ENCODE data around the gene RDH11.
"Not testable (repeated sequence)": the region's sequence is repeated elsewhere in the genome, so short reads cannot be mapped to it uniquely, and the experiment has no call there.

Gene RDH11

GRCh38 chr14:67703997-67704396, 8.4 kb upstream of the RDH11 start:
- DNase-seq (ENCODE audit: low spot score) = no peak

DNA sequence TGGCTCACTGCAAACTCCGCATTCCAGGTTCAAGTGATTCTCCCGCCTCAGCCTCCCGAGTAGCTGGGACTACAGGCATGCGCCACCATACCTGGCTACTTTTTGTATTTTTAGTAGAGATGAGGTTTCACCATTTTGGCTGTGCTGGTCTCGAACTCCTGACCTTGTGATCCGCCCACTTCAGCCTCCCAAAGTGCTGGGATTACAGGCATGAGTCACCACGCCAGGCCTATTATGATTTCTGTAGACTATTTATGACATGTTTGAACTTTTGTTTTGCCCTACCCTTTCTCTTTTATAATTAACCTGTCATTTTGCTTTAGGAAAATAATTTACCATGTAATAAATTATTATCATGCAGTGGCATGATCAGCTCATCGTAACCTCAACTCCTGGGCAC, 5.9 kb upstream of the RDH11 start, which contains the start of gene RDH12:
RDH12 (plus strand) TSS at position 395 of the 400 bp plus-strand sequence. CDS start 20,757 bp downstream, outside the sequence.
- not testable (repeated sequence) for DNase-seq (ENCODE audit: low spot score)

GRCh38 chr14:67698179-67698578, 2.6 kb upstream of the RDH11 start:
- no peak for DNase-seq (ENCODE audit: low spot score)

DNA sequence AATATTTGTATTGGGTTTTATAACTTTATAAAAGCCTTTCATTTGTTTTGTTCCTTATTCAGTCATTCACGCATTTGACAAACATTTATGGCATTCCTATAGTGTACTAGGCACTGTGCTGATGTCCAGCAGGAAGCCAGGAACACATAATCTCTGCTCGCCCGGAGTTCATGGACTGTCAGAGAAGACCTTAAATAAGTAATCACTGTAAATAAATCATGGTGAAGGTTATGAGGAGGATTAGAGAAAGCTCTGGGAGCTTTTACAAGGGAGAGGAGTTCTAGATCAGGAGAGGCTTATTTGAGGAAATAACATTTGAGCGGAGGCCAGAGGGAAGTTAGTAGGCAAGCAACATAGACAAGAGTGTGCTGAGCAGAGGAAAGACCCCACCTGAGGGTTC, 1.4 kb upstream of the RDH11 start:
- DNase-seq (ENCODE audit: low spot score) = no peak

DNA sequence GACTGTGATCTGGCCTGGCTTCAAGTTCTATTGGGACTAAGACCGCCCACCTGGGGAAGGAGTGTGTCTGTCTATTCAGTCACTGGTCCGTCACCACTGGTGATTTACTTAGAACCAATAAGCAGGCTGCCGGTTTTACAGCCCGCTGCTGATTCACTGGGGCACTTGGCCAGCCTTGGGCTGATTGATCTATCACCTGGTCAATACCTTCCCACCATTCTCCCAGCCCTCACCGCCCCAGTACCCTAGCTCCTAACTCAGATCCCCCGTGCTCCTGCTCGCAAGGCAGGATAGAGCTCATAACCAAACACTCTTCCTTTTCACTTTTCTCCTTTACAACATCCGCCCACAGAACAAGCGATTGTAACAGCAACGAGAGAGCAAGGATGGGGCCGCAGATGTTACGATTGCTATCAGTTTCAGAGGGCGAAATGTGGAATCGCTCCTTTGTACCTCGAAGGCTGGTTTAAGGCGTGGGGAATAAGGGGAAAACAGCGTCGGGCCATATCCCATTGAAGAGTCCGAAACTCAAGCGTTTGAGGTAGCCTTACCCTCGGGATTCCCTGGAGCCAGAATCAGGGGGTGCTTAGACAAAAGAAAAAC, 672 bp downstream of the RDH11 start:
- peak; percentile 90 for DNase-seq (ENCODE audit: low spot score)

DNA sequence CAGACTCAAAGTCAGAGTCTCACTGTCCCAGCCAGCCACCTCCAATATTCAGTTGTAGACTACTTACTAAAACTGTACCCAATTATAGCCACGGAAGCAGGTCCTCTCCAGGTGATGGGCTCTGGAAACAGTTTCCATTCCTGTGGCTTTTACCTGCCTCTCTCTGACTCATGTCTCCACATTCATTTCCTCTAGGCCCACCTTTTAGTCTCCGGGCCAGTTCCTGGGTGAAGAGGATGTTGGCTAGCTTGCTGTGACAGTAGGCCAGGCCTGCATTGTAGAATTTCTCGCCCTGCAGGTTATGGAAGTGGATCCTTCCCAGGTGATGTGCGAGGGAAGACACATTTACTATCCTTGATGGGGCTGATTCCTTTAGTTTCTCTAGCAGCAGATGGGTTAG, 5.6 kb downstream of the RDH11 start:
- DNase-seq (ENCODE audit: low spot score) = no peak

- no peak for DNase-seq (ENCODE audit: low spot score)
These were observed 11.7 kb downstream of the RDH11 start for GRCh38 chr14:67683842-67684241.

DNA sequence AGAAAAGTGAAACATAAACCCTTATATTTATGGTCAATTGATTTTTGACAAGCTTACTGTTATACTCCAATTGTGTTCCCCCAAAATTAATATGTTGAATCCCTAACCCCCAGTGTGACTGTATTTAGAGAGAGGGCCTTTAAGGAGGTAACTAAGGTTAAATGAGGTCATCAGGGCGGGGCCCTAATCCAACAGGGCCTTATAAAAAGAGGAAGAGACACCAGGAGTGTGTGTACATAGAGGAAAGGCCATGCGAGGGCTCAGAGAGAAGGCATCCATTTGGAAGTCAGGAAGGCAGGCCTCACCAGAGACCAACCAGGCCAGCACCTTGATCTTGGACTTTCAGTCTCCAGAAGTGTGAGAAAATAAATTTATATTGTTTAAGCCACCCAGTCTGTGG, 14.6 kb downstream of the RDH11 start:
- no peak for DNase-seq (ENCODE audit: low spot score)

- peak; percentile 73 for DNase-seq (ENCODE audit: low spot score)
These were observed 15.4 kb downstream of the RDH11 start for GRCh38 chr14:67680121-67680602.

DNA sequence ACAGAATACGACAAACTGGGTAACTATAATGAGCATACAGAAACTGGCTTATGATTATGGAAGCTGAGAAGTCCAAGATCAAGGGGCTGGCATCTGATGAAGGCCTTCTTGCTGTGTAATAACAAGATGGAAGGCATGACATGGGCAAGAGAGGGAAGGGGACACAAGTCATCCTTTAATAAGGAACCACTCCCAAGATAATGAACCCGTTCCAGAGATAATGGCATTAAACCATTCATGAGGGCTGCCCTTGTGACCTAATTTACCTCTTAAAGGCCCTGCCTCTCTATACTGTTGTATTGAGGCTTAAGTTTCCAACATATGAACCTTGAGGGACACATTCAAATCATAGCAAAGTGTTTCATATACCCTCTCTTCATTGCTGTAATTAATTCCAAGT, 16.6 kb downstream of the RDH11 start:
- DNase-seq (ENCODE audit: low spot score) = no peak

DNA sequence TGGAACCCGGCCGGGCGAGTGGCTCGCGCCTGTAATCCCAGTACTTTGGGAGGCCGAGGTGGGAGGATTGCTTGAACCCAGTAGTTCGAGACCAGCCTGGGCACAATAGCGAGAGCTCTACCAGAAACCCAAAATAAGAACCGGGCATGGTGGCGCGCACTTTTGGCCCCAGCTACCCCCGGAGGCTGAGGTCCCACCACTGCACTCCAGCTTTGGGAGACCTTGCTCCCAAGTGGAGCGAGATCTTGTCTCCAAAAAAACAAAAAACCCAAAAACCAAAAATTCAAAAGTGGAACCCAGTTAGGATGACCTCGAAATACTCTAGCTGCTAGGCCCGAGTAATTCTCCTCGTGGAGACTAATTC, 20.4 kb downstream of the RDH11 start:
- no peak for DNase-seq (ENCODE audit: low spot score)

DNA sequence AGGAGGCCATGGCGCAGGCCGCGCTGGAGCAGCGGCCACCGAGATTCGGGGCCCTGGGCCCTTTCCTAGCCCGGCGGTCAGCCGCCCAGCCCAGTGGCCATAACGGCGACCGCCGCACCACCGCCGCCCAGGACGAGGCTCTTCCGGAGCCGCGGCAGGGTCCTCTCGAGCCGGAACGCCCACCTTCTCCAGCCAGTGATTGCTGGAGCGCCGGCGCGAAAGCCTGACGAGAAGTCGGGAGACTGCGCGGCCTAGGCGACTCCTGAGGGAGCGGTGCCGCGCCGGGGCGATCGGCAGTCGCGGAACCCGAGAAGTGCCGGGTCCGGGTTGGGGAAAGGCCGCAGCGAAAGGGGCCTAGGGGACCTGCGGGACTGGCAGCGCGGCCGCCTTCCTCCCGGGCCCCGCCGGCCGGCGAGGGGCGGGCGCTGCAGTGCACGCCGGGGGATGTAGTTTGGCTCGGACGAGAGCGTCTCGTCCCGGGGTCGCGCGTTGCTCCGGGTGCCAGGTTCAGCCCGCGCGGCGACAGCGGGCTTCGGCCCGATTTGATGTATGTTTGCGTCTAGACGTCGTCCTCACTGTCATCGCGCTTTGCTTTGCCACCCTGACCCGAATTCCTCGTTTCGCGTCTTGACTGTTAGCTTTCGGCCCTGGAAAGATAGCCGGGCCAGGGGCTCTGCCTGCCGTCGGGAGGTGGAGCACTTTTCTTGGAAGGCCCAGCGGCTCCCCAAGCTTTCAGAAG, 20.9 kb downstream of the RDH11 start, which contains the start of gene VTI1B:
VTI1B (minus strand) TSS at position 153 of the 739 bp plus-strand sequence; CDS start at position 10, 143 bp downstream.
- peak; percentile 95 for DNase-seq (ENCODE audit: low spot score)

- DNase-seq (ENCODE audit: low spot score) = peak; percentile 86
These were observed 21.5 kb downstream of the RDH11 start for GRCh38 chr14:67674139-67674479.

GRCh38 chr14:67673451-67673850, 22.1 kb downstream of the RDH11 start:
- no peak for DNase-seq (ENCODE audit: low spot score)

GRCh38 chr14:67668559-67668958, 27.0 kb downstream of the RDH11 start:
- DNase-seq (ENCODE audit: low spot score) = no peak

- DNase-seq (ENCODE audit: low spot score) = peak; percentile 67
These were observed 28.7 kb downstream of the RDH11 start for GRCh38 chr14:67666750-67667449.

DNA sequence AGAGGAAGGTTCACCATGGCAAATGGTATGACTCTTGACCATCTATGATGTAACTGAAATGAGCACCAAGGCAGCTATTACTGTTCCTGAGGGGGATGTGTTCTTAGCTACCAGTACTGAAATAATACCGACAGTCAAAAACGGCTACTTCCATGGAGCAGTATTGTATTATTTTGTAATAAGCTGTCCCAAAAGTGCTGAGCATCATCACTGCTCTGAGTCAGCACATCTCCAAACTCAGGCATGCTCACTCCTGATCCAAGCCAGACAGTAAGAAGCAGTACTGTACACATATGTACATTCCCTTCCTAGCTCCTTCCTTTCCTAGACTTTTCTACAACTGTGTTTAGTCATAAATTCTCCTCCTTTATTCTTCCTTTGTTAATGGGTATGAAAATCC, 29.7 kb downstream of the RDH11 start:
- DNase-seq (ENCODE audit: low spot score) = peak; percentile 69

DNA sequence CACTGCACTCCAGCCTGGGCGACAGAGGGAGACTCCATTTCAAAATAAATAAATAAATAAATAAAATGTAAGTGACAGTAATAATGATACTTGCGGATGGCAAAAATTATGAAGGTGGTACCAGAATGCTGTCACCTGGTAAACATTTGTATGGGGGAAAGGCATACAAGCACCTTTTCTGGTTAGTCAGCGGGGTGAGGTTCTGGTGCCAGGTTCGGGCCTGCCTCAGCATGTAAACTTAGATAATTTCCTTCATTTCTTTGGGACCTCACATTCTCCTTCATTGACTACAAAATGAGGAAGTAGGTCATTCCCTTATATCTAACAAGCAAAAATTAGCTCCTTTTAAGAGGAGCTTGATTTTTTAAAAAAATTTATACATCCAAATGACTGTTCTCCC, 31.9 kb downstream of the RDH11 start:
- DNase-seq (ENCODE audit: low spot score) = no peak

GRCh38 chr14:67653651-67654280, 41.8 kb downstream of the RDH11 start:
- peak; percentile 62 for DNase-seq (ENCODE audit: low spot score)

- DNase-seq (ENCODE audit: low spot score) = no peak
These were observed 43.4 kb downstream of the RDH11 start for GRCh38 chr14:67652189-67652588.

DNA sequence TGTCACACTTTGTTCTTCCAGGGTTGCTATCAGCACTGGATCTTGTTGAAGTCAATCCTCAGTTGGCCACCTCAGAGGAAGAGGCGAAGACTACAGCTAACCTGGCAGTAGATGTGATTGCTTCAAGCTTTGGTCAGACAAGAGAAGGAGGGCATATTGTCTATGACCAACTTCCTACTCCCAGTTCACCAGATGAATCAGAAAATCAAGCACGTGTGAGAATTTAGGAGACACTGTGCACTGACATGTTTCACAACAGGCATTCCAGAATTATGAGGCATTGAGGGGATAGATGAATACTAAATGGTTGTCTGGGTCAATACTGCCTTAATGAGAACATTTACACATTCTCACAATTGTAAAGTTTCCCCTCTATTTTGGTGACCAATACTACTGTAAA, 44.9 kb downstream of the RDH11 start:
- peak; percentile 79 for DNase-seq (ENCODE audit: low spot score)

GRCh38 chr14:67650151-67650550, 45.4 kb downstream of the RDH11 start:
- no peak for DNase-seq (ENCODE audit: low spot score)

DNA sequence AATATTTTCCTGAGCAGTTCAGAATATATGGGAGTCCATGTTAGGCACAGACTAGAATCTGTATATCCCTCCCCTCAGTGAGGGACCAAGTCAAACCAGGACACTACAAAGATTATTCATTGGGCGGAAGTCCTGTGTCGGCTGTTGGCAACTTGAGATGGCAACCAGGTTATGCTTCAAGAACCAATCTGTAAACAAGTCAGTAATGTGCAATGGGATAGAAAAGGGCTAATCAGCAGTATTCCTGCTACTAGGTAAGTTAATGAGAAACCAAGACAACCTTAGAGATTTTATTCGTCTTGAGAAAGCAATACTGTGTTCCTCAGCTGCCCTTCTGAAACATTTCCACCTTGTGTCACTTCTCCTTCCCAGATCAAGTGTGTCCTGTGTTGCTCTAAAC, 49.4 kb downstream of the RDH11 start:
- no peak for DNase-seq (ENCODE audit: low spot score)

Measured in GM03348 (cell line).